ENCODE results near the gene LYST. TPM values are rescaled to one million over a fixed set of nuclear protein-coding genes. Genes with fewer than 3 reads are reported as not detected.
"Not testable (repeated sequence)": the region's sequence is repeated elsewhere in the genome, so short reads cannot be mapped to it uniquely, and the experiment has no call there.

LYST gene
- total RNA-seq, 2 experiments from 2014 or later = 19.0 to 21.1 TPM

GRCh38 chr1:235643837-235644692, 222.6 kb downstream of the LYST start:
- H3K4me1 Mint-ChIP-seq (ENCODE audit: low read depth) = peaks cover 24% of the 10 kb centered on the region
- peaks cover 48% of the 10 kb centered on the region for H3K27me3 Mint-ChIP-seq (ENCODE audit: low read depth)
- CTCF ChIA-PET = no interaction called here
- no peak for DNase-seq
- intact Hi-C loops (cut with micrococcal nuclease) = loop anchor here (5.0 to 10.0 kb wide), 2 partner anchors 328 to 421 kb away; partner anchors contain the start of gene NID1
- peaks cover 4% of the 10 kb centered on the region for H3K36me3 Mint-ChIP-seq (ENCODE audit: low read depth)
- H3K27ac Mint-ChIP-seq = no peak overlapping the region
- H3K4me3 Mint-ChIP-seq = no peak overlapping the region
- no peaks in the 10 kb centered on the region for H3K9me3 Mint-ChIP-seq

DNA sequence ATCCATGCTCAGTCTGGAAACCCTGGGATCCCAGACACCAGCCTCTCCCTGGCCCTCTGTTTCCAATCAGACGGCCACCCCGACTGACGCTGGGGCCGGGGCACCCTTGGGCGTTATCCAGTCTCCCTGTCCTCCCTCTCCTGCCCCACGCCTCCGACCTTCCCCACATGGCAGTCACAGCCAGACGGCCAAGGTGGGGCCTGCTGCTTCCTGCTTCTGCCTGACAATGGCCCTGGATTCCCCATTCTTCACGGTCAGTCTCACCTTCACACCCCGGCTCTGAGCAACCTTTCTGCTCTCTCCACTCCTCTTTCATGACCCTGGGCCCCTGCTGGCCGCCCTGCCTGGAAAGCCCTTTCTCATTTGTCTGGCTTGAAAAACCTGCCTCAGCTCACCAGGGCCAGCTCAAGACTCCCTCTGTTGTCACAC, 223.7 kb downstream of the LYST start:
- Mint-ChIP-seq H3K27me3 (ENCODE audit: low read depth) (peaks cover 37% of the 10 kb centered on the region), H3K27ac (peak overlapping the region; percentile 15), H3K36me3 (ENCODE audit: low read depth) (no peaks in the 10 kb centered on the region), H3K9me3 (no peaks in the 10 kb centered on the region), H3K4me3 (no peak overlapping the region), H3K4me1 (ENCODE audit: low read depth) (peaks cover 18% of the 10 kb centered on the region)
- no peak for DNase-seq
- intact Hi-C loops (cut with micrococcal nuclease) = loop anchor here (1.0 to 10.0 kb wide), 5 partner anchors 54 to 422 kb away; partner anchors contain the start of gene NID1
- CTCF ChIA-PET = no interaction called here

GRCh38 chr1:235642011-235642942, 224.4 kb downstream of the LYST start:
- H3K27me3 Mint-ChIP-seq (ENCODE audit: low read depth) = peaks cover 30% of the 10 kb centered on the region
- no peaks in the 10 kb centered on the region for H3K36me3 Mint-ChIP-seq (ENCODE audit: low read depth)
- H3K27ac Mint-ChIP-seq = peak overlapping the region; percentile 61
- H3K4me1 Mint-ChIP-seq (ENCODE audit: low read depth) = peaks cover 18% of the 10 kb centered on the region
- no peaks in the 10 kb centered on the region for H3K9me3 Mint-ChIP-seq
- intact Hi-C loops (cut with micrococcal nuclease) = loop anchor here (1.0 to 10.0 kb wide), 5 partner anchors 55 to 423 kb away; partner anchors contain the start of gene NID1
- DNase-seq = peak; percentile 84
- peak overlapping the region; percentile 60 for H3K4me3 Mint-ChIP-seq
- CTCF ChIA-PET = interaction anchor here (0.6 to 0.8 kb wide), 4 partner anchors 9 to 425 kb away, joined by 3 to 5 read pairs (median 4); partner anchors contain the start of gene B3GALNT2

GRCh38 chr1:235640580-235640979, 226.1 kb downstream of the LYST start:
- H3K9me3 Mint-ChIP-seq = no peaks in the 10 kb centered on the region
- no peak overlapping the region for H3K27ac Mint-ChIP-seq
- CTCF ChIA-PET = interaction anchor here (0.5 kb wide), 1 partner anchor 114 kb away, joined by 3 read pairs; no protein-coding TSS in a partner anchor
- DNase-seq = no peak
- no peak overlapping the region for H3K4me3 Mint-ChIP-seq
- intact Hi-C loops (cut with micrococcal nuclease) = loop anchor here (5.0 to 10.0 kb wide), 2 partner anchors 332 to 424 kb away; partner anchors contain the start of gene NID1
- peaks cover 18% of the 10 kb centered on the region for H3K4me1 Mint-ChIP-seq (ENCODE audit: low read depth)
- H3K36me3 Mint-ChIP-seq (ENCODE audit: low read depth) = no peaks in the 10 kb centered on the region
- peaks cover 18% of the 10 kb centered on the region for H3K27me3 Mint-ChIP-seq (ENCODE audit: low read depth)

DNA sequence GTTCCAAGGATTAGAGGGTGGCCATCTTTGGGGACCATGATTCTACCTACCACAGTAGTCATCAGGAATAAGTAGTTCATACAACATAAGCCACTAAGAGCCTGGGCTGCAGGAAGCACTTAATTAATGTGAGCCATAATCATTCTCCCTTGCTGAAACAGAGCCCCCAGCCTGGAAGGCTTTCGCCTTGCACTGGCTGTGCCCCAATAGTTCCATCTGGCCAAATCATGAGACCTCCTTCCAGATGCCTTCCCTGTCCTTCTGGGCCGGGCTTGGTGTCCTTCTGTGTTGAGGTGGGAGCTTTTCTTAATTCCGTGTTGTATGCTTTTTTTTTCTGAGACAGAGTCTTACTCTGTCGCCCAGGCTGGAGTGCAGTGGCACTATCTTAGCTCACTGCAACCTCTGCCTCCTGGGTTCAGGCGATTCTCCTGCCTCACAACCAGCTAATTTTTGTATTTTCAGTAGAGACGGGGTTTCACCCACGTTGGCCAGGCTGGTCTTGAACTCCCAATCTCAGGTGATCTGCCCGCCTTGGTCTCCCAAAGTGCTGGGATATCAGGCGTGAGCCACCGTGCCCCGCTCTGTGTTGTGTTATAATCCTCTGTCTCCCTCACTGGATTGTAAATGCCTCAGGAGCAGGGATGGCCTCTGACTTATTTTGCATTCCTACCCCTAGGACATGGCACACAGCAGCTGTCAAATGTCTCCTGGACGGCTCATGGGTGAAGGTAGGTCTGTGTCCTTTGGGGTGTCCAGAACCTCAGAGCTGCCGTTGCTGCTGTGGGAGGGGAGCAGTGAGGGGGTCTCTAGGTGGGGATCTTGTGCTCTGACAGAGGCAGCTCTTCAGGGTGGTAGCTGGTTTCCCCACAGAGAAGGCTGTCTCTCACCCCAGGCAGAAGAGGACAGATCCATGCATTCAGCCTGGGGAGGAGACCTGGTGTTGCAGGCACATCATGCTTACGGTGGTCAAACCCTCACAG, 227.2 kb downstream of the LYST start:
- Mint-ChIP-seq H3K4me3 (no peak overlapping the region), H3K4me1 (ENCODE audit: low read depth) (peaks cover 18% of the 10 kb centered on the region), H3K9me3 (no peaks in the 10 kb centered on the region), H3K27me3 (ENCODE audit: low read depth) (peaks cover 15% of the 10 kb centered on the region), H3K27ac (no peak overlapping the region), H3K36me3 (ENCODE audit: low read depth) (no peaks in the 10 kb centered on the region)
- DNase-seq = no peak
- CTCF ChIA-PET = interaction anchor here (0.5 to 0.9 kb wide), 2 partner anchors 8 to 218 kb away, joined by 3 read pairs; no protein-coding TSS in a partner anchor
- intact Hi-C loops (cut with micrococcal nuclease) = loop anchor here (5.0 to 10.0 kb wide), 2 partner anchors 333 to 425 kb away; partner anchors contain the start of gene NID1

DNA sequence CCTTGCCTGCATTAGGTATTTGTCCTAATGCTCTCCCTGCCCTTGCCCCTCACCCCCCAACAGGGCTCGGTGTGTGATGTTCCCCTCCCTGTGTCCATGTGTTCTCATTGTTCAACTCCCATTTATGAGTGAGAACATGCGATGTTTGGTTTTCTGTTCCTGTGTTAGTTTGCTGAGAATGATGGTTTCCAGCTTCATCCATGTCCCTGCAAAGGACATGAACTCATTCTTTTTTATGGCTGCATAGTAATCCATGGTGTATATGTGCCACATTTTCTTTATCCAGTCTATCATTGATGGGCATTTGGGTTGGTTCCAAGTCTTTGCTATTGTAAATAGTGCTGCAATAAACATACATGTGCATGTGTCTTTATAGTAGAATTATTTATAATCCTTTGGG, 228.1 kb downstream of the LYST start:
- H3K9me3 Mint-ChIP-seq; intact Hi-C loops (cut with micrococcal nuclease); H3K27ac Mint-ChIP-seq; CTCF ChIA-PET; DNase-seq; H3K36me3 Mint-ChIP-seq (ENCODE audit: low read depth); H3K4me3 Mint-ChIP-seq: not testable (repeated sequence)
- H3K4me1 Mint-ChIP-seq (ENCODE audit: low read depth) = peaks cover 18% of the 10 kb centered on the region
- H3K27me3 Mint-ChIP-seq (ENCODE audit: low read depth) = peaks cover 11% of the 10 kb centered on the region

DNA sequence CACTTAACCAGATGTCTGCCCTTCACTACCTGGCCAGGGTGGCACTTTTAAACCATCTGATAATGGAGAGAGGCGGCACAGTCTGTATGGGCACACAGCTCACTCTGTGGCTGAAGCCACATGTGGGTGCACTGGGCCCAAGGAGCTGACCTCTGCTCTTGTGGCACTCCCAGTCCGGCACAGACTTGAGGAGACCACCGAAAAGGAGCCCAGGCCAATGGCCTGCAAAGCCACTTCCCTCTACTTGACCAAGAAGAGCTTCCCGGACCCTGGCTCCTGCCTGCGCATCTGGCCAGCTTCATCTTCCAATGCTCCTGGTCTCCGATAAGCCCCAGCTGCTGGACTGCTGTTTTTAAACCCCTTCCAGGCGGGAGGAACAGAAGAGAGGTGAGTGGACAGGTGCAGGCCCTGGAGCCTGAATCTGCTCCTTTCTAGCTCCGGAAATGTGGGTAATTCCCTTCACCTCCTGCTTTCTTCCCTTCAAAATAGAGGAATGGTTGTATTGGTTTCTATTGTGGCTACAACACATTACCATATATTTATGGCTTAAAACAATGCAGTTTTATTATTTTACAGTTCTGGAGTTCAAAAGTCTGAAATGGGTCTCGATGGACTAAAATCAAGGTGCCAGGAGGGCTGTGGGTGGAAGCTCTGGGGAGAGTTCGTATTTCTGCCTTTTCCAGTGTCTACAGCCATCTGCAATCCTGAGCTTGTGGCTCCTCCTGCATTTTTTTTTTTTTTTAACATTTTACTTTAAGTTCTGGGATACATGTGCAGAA, 228.8 kb downstream of the LYST start:
- DNase-seq = no peak
- no peaks in the 10 kb centered on the region for H3K36me3 Mint-ChIP-seq (ENCODE audit: low read depth)
- H3K27me3 Mint-ChIP-seq (ENCODE audit: low read depth) = peaks cover 6% of the 10 kb centered on the region
- H3K4me3 Mint-ChIP-seq = no peak overlapping the region
- intact Hi-C loops (cut with micrococcal nuclease) = no loop called here
- no peaks in the 10 kb centered on the region for H3K9me3 Mint-ChIP-seq
- H3K4me1 Mint-ChIP-seq (ENCODE audit: low read depth) = peaks cover 16% of the 10 kb centered on the region
- CTCF ChIA-PET = no interaction called here
- no peak overlapping the region for H3K27ac Mint-ChIP-seq

DNA sequence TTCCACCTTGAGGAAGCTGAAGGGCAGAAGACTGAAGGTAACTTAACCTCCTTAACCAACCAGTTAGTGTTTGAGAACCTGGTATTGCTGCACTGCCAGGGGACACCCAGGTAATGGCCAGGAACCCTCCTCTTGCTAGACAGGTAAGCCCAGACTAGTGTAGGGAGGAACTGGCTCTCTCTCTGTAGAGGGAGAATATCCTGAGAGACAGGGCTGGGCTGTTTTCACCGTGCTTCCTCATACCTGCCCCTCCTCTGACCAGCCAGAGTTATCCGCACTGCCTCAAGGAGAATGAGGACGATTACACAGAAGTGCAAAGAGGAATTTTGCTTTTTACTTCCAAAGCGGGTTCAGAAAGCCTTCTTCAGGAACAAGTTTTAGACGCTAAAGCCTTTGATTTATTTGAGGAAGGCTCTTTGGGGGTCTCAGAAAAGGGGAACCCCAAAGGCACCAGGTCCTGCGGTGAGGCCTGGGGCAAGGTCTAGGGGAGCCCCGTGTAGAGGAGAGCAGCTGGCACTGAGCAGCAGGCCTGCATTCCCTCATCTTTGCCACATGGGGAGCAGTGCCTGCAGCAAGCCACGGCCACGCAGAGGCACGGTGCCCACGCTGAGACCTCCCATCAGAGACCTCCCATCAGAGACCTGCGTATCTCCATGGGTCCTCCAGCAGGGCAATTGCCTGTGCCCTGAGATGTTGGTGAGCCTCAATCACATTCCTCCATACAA, 230.6 kb downstream of the LYST start:
- CTCF ChIA-PET = interaction anchor here (0.6 kb wide), 2 partner anchors 108 to 194 kb away, joined by 3 to 4 read pairs; no protein-coding TSS in a partner anchor
- peaks cover 9% of the 10 kb centered on the region for H3K4me1 Mint-ChIP-seq (ENCODE audit: low read depth)

GRCh38 chr1:235632506-235633401, 234.0 kb downstream of the LYST start:
- Mint-ChIP-seq H3K27me3 (ENCODE audit: low read depth) (peaks cover 6% of the 10 kb centered on the region), H3K9me3 (no peaks in the 10 kb centered on the region), H3K36me3 (ENCODE audit: low read depth) (no peaks in the 10 kb centered on the region), H3K4me1 (ENCODE audit: low read depth) (peaks cover 9% of the 10 kb centered on the region), H3K27ac (no peak overlapping the region), H3K4me3 (no peak overlapping the region)
- intact Hi-C loops (cut with micrococcal nuclease) = no loop called here
- no peak for DNase-seq
- CTCF ChIA-PET = interaction anchor here (1.0 to 1.2 kb wide), 2 partner anchors 105 to 119 kb away, joined by 3 to 4 read pairs; no protein-coding TSS in a partner anchor

More for the DNA sequence above, 230.6 kb downstream of the LYST start:
- intact Hi-C loops (cut with micrococcal nuclease) = no loop called here
- H3K9me3 Mint-ChIP-seq = no peaks in the 10 kb centered on the region
- H3K36me3 Mint-ChIP-seq (ENCODE audit: low read depth) = no peaks in the 10 kb centered on the region
- no peak overlapping the region for H3K27ac Mint-ChIP-seq
- no peak overlapping the region for H3K4me3 Mint-ChIP-seq
- no peak for DNase-seq
- peaks cover 3% of the 10 kb centered on the region for H3K27me3 Mint-ChIP-seq (ENCODE audit: low read depth)

Data from activated naive CD4-positive, alpha-beta T cell treated with anti-CD3 and anti-CD28 coated beads for 36 hours (primary cell).